ENCODE data around the gene RFNG.

RFNG gene

DNA sequence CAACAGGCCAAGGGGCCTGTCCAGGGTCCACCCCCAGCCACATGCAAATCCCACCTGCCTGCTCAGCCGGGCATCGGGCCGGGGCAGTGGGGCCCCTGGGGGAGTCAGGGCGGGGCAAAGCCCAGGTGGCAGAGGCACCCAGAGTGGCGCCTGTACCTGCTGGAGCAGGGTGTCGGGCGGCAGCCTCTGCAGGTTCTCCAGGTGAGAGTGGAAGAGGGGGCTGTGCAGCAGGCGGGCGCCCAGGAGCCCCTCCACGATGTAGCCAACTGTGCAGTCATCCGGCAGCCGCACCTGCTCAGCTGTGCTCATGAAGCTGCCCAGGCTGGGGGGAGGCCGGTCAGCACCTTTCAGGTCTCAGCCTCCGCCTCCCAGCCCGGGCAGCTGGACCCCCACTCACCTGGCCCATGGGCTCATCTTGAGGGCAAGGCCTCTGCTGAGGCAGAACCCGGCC is 2.1 kb downstream of the RFNG start:
- CTCF ChIA-PET: interaction anchor here (0.9 to 1.9 kb wide), 3 partner anchors 10 to 17 kb away, joined by 4 to 8 read pairs (median 5); partner anchors contain the start of gene DCXR
- H3K4me1 ChIP-seq (ENCODE audit: control extremely low read depth in 1 of 4, control insufficient read depth in 4 of 4, insufficient read depth in 4 of 4, low read length in 3 of 4): peaks cover 0 to 25% (median 21%) of the 10 kb centered on the region in 4 experiments
- WGBS (ENCODE audit: insufficient coverage): 98% methylated on average over 16 of the region's 16 CpGs
- peaks cover 0 to 45% (median 24%) of the 10 kb centered on the region in 4 experiments for H3K36me3 ChIP-seq (ENCODE audit: control insufficient read depth in 4 of 4, insufficient read depth in 4 of 4, low read length in 3 of 4)
- H3K27ac ChIP-seq (ENCODE audit: insufficient read depth in 1 of 2, low read depth in 1 of 2, low read length in 2 of 2, poor library complexity in 1 of 2, severe bottlenecking in 2 of 2): no peak overlapping the region
- no peak overlapping the region for H3K4me3 ChIP-seq (ENCODE audit: control insufficient read depth in 1 of 7, extremely low read depth in 1 of 7, insufficient read depth in 4 of 7, low read depth in 2 of 7, low read length in 6 of 7)
- POLR2A ChIA-PET: interaction anchor here (0.5 kb wide), 1 partner anchor 66 kb away, joined by 3 read pairs; no protein-coding TSS in a partner anchor
- no peaks in the 10 kb centered on the region for H3K27me3 ChIP-seq (replicated peaks in 2 of 5; ENCODE audit: control insufficient read depth in 4 of 5, insufficient read depth in 5 of 5, low read length in 4 of 5)
- H3K9me3 ChIP-seq (ENCODE audit: control extremely low read depth in 1 of 5, control insufficient read depth in 4 of 5, insufficient read depth in 2 of 5, low read depth in 1 of 5, low read length in 4 of 5): no peaks in the 10 kb centered on the region
- no peak for DNase-seq

DNA sequence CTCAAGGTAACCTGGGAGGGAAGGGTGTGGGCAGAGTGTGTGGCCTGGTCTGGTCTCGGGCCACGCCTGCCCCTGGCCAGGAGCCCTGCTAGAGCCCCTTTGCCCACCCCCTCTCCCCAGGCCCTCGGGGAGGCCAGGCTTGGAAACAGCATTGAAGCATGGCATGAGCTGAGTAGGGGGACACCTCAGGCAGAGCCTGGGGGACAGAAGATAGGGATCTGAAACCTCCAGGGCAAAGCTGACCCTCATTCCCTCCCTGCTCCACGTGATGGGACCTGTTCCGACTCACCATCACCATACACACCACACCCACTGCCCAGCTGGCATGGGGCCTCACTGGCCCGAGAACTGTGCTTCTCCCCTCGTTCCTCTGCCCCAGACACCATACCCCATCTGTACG is 2.5 kb downstream of the RFNG start:
- DNase-seq: no peak
- no peaks in the 10 kb centered on the region for H3K9me3 ChIP-seq (ENCODE audit: control extremely low read depth in 1 of 5, control insufficient read depth in 4 of 5, insufficient read depth in 2 of 5, low read depth in 1 of 5, low read length in 4 of 5)
- ChIA-PET POLR2A (no interaction called here), CTCF (no interaction called here)
- no peaks in the 10 kb centered on the region for H3K27me3 ChIP-seq (replicated peaks in 2 of 5; ENCODE audit: control insufficient read depth in 4 of 5, insufficient read depth in 5 of 5, low read length in 4 of 5)
- peaks cover 0 to 41% (median 21%) of the 10 kb centered on the region in 4 experiments for H3K36me3 ChIP-seq (ENCODE audit: control insufficient read depth in 4 of 4, insufficient read depth in 4 of 4, low read length in 3 of 4)
- H3K4me1 ChIP-seq (ENCODE audit: control extremely low read depth in 1 of 4, control insufficient read depth in 4 of 4, insufficient read depth in 4 of 4, low read length in 3 of 4): peaks cover 0 to 25% (median 21%) of the 10 kb centered on the region in 4 experiments
- 100% methylated on average over 3 of the region's 8 CpGs for WGBS (ENCODE audit: insufficient coverage)
- H3K27ac ChIP-seq (ENCODE audit: insufficient read depth in 1 of 2, low read depth in 1 of 2, low read length in 2 of 2, poor library complexity in 1 of 2, severe bottlenecking in 2 of 2): no peak overlapping the region
- H3K4me3 ChIP-seq (ENCODE audit: control insufficient read depth in 1 of 7, extremely low read depth in 1 of 7, insufficient read depth in 4 of 7, low read depth in 2 of 7, low read length in 6 of 7): no peak overlapping the region

DNA sequence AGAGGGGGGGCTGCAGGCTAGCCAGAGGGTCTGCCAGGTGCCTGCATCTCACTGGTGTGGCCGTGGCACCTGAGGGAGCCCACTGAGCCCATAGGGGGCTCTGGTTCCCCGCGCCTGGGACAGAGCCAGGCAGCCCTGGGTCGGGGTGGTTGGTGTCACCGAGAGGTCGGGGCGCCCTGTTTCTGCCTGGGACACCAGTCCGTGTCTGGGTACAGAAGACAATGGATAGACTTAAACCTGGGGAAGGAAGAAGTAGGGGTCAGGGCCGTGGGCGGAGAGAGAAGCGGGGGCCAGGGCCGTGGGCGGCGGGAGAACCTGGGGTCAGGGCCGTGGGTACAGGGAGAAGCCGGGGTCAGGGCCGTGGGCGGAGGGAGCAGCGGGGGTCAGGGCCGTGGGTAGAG is 3.0 kb downstream of the RFNG start:
- Histone ChIP-seq H3K4me3 (ENCODE audit: control insufficient read depth in 1 of 7, extremely low read depth in 1 of 7, insufficient read depth in 4 of 7, low read depth in 2 of 7, low read length in 6 of 7) (no peak overlapping the region), H3K36me3 (ENCODE audit: control insufficient read depth in 4 of 4, insufficient read depth in 4 of 4, low read length in 3 of 4) (peaks cover 0 to 35% (median 19%) of the 10 kb centered on the region in 4 experiments), H3K9me3 (ENCODE audit: control extremely low read depth in 1 of 5, control insufficient read depth in 4 of 5, insufficient read depth in 2 of 5, low read depth in 1 of 5, low read length in 4 of 5) (no peaks in the 10 kb centered on the region), H3K4me1 (ENCODE audit: control extremely low read depth in 1 of 4, control insufficient read depth in 4 of 4, insufficient read depth in 4 of 4, low read length in 3 of 4) (peaks cover 0 to 25% (median 21%) of the 10 kb centered on the region in 4 experiments), H3K27me3 (replicated peaks in 2 of 5; ENCODE audit: control insufficient read depth in 4 of 5, insufficient read depth in 5 of 5, low read length in 4 of 5) (no peaks in the 10 kb centered on the region), H3K27ac (ENCODE audit: insufficient read depth in 1 of 2, low read depth in 1 of 2, low read length in 2 of 2, poor library complexity in 1 of 2, severe bottlenecking in 2 of 2) (no peak overlapping the region)
- WGBS (ENCODE audit: insufficient coverage): 96% methylated on average over 13 of the region's 20 CpGs
- POLR2A ChIA-PET: no interaction called here
- CTCF ChIA-PET: no interaction called here
- DNase-seq: no peak

DNA sequence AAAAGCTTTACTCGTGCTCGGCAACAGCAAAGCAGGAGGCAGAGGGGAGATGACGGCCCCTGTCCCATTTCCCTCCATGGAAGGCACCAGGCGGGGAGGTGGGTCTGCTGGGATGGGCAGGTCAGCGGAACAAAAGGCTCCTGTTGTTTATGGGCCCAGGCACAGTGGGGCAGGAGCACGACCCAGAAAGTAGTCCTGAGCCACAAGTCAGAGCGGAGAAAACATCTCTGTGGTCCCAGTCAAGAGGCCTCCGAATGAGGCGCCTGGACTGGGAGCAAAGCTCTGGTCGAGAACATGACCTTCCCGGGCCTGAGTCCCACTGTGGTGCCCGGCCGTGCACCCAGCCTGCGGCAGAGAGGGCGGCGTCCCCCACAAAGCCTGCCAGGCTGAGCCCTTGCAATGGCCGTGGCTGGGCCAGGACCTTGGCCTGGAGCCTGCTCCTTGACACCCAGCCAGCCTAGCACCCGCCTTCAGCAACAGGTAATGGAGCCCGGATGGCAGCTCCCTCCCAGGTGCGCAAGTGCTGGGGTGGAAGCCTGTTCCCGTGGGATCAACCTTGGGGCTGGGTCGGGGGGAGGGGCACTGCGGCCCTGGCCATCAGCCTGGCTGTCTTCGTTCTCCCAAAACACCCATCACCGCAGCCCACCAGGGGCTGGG is 3.6 kb downstream of the RFNG start:
- Histone ChIP-seq H3K27me3 (replicated peaks in 2 of 5; ENCODE audit: control insufficient read depth in 4 of 5, insufficient read depth in 5 of 5, low read length in 4 of 5) (no peaks in the 10 kb centered on the region), H3K36me3 (ENCODE audit: control insufficient read depth in 4 of 4, insufficient read depth in 4 of 4, low read length in 3 of 4) (peaks cover 0 to 30% (median 19%) of the 10 kb centered on the region in 4 experiments), H3K4me3 (ENCODE audit: control insufficient read depth in 1 of 7, extremely low read depth in 1 of 7, insufficient read depth in 4 of 7, low read depth in 2 of 7, low read length in 6 of 7) (no peak overlapping the region), H3K9me3 (ENCODE audit: control extremely low read depth in 1 of 5, control insufficient read depth in 4 of 5, insufficient read depth in 2 of 5, low read depth in 1 of 5, low read length in 4 of 5) (no peaks in the 10 kb centered on the region), H3K27ac (ENCODE audit: insufficient read depth in 1 of 2, low read depth in 1 of 2, low read length in 2 of 2, poor library complexity in 1 of 2, severe bottlenecking in 2 of 2) (no peak overlapping the region), H3K4me1 (ENCODE audit: control extremely low read depth in 1 of 4, control insufficient read depth in 4 of 4, insufficient read depth in 4 of 4, low read length in 3 of 4) (peaks cover 0 to 23% (median 18%) of the 10 kb centered on the region in 4 experiments)
- no peak for DNase-seq
- 98% methylated on average over 24 of the region's 25 CpGs for WGBS (ENCODE audit: insufficient coverage)
- ChIA-PET CTCF (no interaction called here), POLR2A (no interaction called here)

DNA sequence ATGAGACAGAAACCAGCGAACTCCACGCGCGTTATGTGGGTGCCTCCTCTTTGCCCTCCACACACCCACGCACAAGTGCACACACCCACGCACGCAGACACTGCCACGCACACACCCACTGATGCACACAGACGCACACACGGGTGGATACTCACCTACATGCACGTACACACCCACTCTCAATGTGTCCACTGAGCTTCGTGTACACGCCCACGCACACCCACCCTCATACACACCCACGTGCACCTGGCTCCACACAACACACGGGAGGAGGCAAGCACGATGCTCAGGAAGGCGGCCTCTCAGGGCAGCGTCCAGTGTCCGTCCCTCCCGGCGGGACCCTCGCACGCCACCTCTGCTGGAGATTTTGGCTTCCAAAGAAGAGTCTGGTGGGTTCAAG is 4.2 kb downstream of the RFNG start:
- ChIA-PET POLR2A (no interaction called here), CTCF (no interaction called here)
- H3K27ac ChIP-seq (ENCODE audit: insufficient read depth in 1 of 2, low read depth in 1 of 2, low read length in 2 of 2, poor library complexity in 1 of 2, severe bottlenecking in 2 of 2): no peak overlapping the region
- no peaks in the 10 kb centered on the region for H3K27me3 ChIP-seq (replicated peaks in 2 of 5; ENCODE audit: control insufficient read depth in 4 of 5, insufficient read depth in 5 of 5, low read length in 4 of 5)
- no peak overlapping the region for H3K4me3 ChIP-seq (ENCODE audit: control insufficient read depth in 1 of 7, extremely low read depth in 1 of 7, insufficient read depth in 4 of 7, low read depth in 2 of 7, low read length in 6 of 7)
- H3K4me1 ChIP-seq (ENCODE audit: control extremely low read depth in 1 of 4, control insufficient read depth in 4 of 4, insufficient read depth in 4 of 4, low read length in 3 of 4): peaks cover 0 to 16% (median 12%) of the 10 kb centered on the region in 4 experiments
- no peaks in the 10 kb centered on the region for H3K9me3 ChIP-seq (ENCODE audit: control extremely low read depth in 1 of 5, control insufficient read depth in 4 of 5, insufficient read depth in 2 of 5, low read depth in 1 of 5, low read length in 4 of 5)
- H3K36me3 ChIP-seq (ENCODE audit: control insufficient read depth in 4 of 4, insufficient read depth in 4 of 4, low read length in 3 of 4): peaks cover 0 to 30% (median 19%) of the 10 kb centered on the region in 4 experiments
- 99% methylated on average over 19 of the region's 24 CpGs for WGBS (ENCODE audit: insufficient coverage)
- DNase-seq: no peak

DNA sequence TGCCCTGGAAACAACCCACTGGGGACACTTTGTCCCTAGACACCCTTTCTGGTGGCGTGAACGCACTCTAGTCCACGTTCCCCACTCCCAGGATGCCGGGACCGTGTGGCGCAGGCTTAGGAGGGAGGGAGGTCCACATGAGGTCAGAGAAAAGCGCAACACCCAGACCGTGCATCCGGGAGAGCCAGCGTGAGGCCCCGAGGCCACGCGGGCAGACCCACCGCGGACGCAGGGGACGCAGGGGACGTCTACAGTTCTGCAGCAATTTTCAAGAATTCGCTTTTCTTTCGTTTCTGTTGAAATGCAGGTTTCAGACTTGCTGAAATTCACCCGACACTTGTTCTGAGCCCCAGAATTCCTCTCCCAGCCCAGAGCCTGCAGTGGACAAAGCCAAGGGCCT is 4.7 kb downstream of the RFNG start:
- no peak overlapping the region for H3K4me3 ChIP-seq (ENCODE audit: control insufficient read depth in 1 of 7, extremely low read depth in 1 of 7, insufficient read depth in 4 of 7, low read depth in 2 of 7, low read length in 6 of 7)
- ChIA-PET CTCF (no interaction called here), POLR2A (no interaction called here)
- no peaks in the 10 kb centered on the region for H3K27me3 ChIP-seq (replicated peaks in 2 of 5; ENCODE audit: control insufficient read depth in 4 of 5, insufficient read depth in 5 of 5, low read length in 4 of 5)
- no peaks in the 10 kb centered on the region for H3K9me3 ChIP-seq (ENCODE audit: control extremely low read depth in 1 of 5, control insufficient read depth in 4 of 5, insufficient read depth in 2 of 5, low read depth in 1 of 5, low read length in 4 of 5)
- H3K36me3 ChIP-seq (ENCODE audit: control insufficient read depth in 4 of 4, insufficient read depth in 4 of 4, low read length in 3 of 4): peaks cover 0 to 30% (median 19%) of the 10 kb centered on the region in 4 experiments
- no peak for DNase-seq
- H3K27ac ChIP-seq (ENCODE audit: insufficient read depth in 1 of 2, low read depth in 1 of 2, low read length in 2 of 2, poor library complexity in 1 of 2, severe bottlenecking in 2 of 2): no peak overlapping the region
- WGBS (ENCODE audit: insufficient coverage): 95% methylated on average over 21 of the region's 21 CpGs
- peaks cover 0 to 13% (median 9%) of the 10 kb centered on the region in 4 experiments for H3K4me1 ChIP-seq (ENCODE audit: control extremely low read depth in 1 of 4, control insufficient read depth in 4 of 4, insufficient read depth in 4 of 4, low read length in 3 of 4)

DNA sequence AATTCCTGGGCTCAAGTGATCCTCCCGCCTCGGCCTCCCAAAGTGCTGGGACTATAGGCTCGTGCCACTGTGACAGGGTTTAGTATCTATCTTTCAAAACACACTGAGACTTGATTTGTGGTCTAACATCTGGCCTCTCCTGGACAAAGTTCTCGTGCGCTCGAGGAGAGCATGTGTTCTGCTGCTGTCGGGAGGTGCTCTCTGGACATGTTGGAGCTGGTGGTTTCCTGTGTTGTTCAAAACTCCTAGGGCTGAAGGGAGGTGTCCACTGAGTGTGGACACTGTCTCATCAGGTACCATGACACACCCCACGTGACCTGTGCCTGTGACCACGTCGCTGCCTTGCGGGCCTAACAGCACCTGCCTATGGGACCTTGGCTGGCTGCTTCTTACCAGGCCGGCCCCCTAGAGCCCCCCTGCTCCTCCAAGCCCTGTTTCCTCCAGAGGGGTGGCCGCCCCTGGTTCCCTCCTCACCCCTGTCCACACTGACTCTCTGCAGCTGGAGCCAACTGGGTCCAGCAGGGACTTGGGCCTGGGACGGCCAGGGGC is 5.6 kb downstream of the RFNG start:
- WGBS (ENCODE audit: insufficient coverage): 97% methylated on average over 13 of the region's 14 CpGs
- Histone ChIP-seq H3K4me3 (ENCODE audit: control insufficient read depth in 1 of 7, extremely low read depth in 1 of 7, insufficient read depth in 4 of 7, low read depth in 2 of 7, low read length in 6 of 7) (no peak overlapping the region), H3K27ac (ENCODE audit: insufficient read depth in 1 of 2, low read depth in 1 of 2, low read length in 2 of 2, poor library complexity in 1 of 2, severe bottlenecking in 2 of 2) (no peak overlapping the region), H3K4me1 (ENCODE audit: control extremely low read depth in 1 of 4, control insufficient read depth in 4 of 4, insufficient read depth in 4 of 4, low read length in 3 of 4) (peaks cover 0 to 11% (median 8%) of the 10 kb centered on the region in 4 experiments), H3K9me3 (ENCODE audit: control extremely low read depth in 1 of 5, control insufficient read depth in 4 of 5, insufficient read depth in 2 of 5, low read depth in 1 of 5, low read length in 4 of 5) (no peaks in the 10 kb centered on the region), H3K27me3 (replicated peaks in 2 of 5; ENCODE audit: control insufficient read depth in 4 of 5, insufficient read depth in 5 of 5, low read length in 4 of 5) (no peaks in the 10 kb centered on the region), H3K36me3 (ENCODE audit: control insufficient read depth in 4 of 4, insufficient read depth in 4 of 4, low read length in 3 of 4) (peaks cover 0 to 30% (median 19%) of the 10 kb centered on the region in 4 experiments)
- POLR2A ChIA-PET: no interaction called here
- DNase-seq: no peak
- CTCF ChIA-PET: no interaction called here
